22Rv1 (cell line): ENCODE data around the gene RWDD3.

ENCODE experiments used
- H3K27ac ChIP-seq: fragments of 450-650 bp; 2 replicates; pipeline ENCODE4 v1.5.1; 2017
- ZFX ChIP-seq: fragments of 450-650 bp; IDR thresholded peaks from 2 replicates; pipeline ENCODE4 v1.6.1; 2017; ENCODE audit warnings: antibody characterized with exemption, borderline replicate concordance
- TF ChIP-seq, protein P1 (sequence below): fragments of 450-650 bp; IDR thresholded peaks from 2 replicates; pipeline ENCODE4 v1.5.1; 2017; ENCODE audit warnings: mild to moderate bottlenecking

RWDD3 gene

DNA sequence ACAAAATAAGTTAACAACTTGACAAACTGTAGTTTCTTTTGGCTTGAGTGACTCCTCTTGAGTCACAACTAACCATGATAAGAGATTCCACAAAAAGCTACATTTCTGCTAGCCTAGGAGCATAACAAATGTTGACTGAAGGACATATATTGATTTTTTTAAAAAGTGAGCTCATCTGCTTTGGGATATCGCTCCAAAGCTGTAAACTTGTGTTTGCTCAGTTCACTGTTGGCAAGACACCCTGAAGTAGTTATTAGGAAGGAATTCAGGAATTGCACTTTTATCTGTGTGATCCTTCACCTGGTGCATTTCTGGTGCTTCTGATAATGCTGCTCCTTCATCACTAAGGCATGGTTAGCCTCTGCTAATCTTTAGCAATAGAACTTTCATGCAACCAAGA, 23.7 kb downstream of the RWDD3 start:
- no peak for TF ChIP-seq ZFX
- TF ChIP-seq, protein P1, sequence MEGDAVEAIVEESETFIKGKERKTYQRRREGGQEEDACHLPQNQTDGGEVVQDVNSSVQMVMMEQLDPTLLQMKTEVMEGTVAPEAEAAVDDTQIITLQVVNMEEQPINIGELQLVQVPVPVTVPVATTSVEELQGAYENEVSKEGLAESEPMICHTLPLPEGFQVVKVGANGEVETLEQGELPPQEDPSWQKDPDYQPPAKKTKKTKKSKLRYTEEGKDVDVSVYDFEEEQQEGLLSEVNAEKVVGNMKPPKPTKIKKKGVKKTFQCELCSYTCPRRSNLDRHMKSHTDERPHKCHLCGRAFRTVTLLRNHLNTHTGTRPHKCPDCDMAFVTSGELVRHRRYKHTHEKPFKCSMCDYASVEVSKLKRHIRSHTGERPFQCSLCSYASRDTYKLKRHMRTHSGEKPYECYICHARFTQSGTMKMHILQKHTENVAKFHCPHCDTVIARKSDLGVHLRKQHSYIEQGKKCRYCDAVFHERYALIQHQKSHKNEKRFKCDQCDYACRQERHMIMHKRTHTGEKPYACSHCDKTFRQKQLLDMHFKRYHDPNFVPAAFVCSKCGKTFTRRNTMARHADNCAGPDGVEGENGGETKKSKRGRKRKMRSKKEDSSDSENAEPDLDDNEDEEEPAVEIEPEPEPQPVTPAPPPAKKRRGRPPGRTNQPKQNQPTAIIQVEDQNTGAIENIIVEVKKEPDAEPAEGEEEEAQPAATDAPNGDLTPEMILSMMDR, result no peak
- H3K27ac ChIP-seq, result peak overlapping the region; percentile 43

DNA sequence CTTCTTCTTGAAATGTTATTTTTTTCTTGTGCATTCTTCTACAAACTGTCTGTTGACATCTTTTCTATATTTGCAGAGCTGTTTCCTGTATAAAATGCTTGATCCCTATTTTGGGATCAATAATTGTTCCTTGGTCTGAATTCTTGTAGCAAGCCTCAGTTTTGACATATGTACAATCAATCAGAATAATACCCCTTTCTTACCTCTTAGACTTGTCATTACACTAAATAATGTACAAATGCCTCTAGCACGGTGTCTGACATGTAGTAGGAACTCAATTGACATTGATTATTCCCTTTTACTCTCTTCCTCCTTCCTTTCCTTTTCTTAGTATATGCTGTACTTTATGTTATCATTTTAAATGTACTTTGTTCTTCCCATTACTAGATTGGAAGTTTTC, 25.2 kb downstream of the RWDD3 start:
- H3K27ac ChIP-seq, result no peak overlapping the region
- TF ChIP-seq, protein P1, result no peak
- TF ChIP-seq ZFX, result no peak

DNA sequence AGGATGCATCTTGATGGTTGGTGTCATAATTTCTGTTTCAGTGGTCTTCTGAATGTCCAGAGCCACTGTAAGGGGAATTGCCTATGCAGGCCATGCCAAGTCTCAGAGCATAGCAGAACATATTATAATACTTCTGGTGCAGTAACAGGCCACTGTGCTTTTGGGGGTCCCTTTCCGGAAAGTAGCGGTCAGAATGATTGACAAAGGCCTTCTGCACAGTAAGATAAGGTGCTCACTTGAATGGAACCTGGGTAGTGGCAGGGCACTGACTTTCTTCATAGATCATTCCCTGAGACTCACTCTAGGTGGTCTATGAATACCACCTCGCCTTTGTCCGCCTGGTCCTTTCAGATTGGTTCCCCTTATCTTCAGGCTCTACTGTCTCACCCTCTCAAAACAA, 28.9 kb downstream of the RWDD3 start:
- no peak for TF ChIP-seq ZFX
- H3K27ac ChIP-seq, result no peak overlapping the region

DNA sequence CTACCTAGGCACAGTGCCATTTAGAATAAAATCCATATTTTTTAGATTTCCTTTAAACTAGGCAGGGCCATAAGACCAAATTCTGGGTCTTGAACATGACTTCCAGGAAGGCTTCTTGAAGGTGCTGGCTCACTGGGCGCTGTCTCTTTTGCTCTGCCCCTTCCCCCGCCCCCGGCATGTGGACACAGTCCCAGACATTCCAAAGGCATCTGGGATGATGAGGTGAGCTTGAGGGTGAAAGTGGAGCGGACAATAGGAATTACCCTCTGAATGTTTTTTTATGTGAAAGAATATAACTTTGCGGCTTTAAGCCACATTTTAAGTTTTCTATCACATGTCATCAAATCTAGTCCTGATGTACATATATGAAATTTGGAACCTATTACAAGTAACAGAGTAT, 29.4 kb downstream of the RWDD3 start:
- no peak overlapping the region for H3K27ac ChIP-seq
- TF ChIP-seq ZFX, result no peak
- TF ChIP-seq, protein P1, result no peak

DNA sequence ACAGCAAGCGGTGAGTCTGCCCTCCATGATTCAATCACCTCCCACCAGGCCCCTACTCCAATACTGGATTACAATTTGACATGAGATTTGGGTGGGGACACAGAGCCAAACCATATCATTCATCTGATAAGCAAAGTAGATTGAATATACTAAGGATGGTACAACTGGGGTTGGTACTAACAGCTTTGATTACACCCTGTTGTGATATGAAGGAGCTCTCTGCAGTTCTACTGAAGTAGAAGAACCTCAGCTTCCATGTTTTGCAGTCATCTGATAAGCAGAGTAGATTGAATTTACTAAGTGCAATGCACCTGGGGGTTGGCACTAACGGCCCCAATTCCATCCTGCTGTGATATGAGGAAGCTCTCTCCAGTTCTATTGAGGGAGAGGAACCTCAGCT, 31.1 kb downstream of the RWDD3 start:
- no peak overlapping the region for H3K27ac ChIP-seq
- TF ChIP-seq, protein P1, result no peak
- TF ChIP-seq ZFX, result no peak

DNA sequence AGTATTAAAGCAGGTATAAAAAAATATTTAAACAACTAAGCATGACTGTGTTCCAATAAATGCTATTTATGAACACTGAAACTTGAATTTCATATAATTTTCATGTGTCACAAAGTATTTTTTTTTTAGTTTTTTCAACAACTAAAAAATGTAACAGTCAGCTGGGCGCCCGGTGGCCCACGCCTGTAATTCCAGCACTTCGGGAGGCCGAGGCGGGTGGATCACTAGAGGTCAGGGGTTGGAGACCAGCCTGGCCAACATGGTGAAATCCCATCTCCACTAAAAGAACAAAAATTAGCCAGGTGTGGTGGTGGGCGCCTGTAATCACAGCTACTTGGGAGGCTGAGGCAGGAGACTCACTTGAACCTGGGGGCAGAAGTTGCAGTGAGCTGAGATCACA, 42.4 kb downstream of the RWDD3 start:
- no peak for TF ChIP-seq ZFX
- TF ChIP-seq, protein P1, result no peak
- H3K27ac ChIP-seq, result no peak overlapping the region

DNA sequence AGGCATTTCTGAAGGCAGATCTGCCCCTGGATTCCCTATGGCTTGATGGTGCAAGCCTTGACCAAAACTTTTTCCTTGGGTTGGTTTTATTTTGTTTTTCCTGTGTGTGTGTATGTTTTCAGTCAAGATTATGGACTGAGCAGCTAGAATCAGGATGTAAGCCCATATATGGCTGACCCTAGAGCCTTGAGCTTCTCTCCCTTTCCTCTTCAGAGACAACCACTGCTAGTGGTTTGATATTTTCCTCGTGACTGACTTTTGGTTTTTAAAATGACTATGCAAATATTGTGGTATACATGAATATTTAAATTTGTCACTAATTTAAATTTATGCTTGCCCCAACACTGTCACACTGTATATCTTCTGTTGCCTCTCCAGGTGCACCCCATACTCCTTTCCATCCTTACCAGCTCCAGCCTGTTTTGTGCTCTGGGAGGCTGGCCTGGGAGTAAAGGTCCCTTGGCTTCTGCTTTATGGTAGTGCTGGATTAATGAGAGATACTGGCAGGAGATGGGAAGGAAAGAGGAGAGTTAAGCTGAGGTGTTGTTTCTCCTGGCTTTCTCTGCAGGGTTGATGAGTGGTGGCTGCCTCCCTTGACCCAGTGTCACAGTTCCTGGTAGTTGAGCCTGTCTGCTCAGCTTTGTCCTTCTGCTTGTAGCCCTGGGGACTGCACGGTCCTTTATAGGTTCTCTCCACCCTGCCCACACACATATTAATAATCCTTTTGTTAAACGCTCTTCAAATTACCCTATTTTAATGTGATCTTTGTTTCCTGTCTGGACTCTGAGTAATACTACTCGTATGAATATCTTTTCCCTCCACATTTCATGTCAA, 44.4 kb downstream of the RWDD3 start:
- no peak for TF ChIP-seq ZFX
- TF ChIP-seq, protein P1, result no peak
- no peak overlapping the region for H3K27ac ChIP-seq
